HEK293 (cell line): ENCODE data around the gene IFIH1.

ENCODE experiments used
- CTCF ChIA-PET: fragments of 350-600 bp; formaldehyde crosslinking; extraction: SDS; loops from one replicate; lab custom pipeline; 2021; ENCODE audit warnings: antibody characterized with exemption; lab: Yijun Ruan, JAX
- POLR2A ChIA-PET: fragments of 300-600 bp; formaldehyde crosslinking; extraction: SDS; loops from one replicate; lab custom pipeline; 2020; ENCODE audit warnings: antibody characterized with exemption, inconsistent platforms; lab: Yijun Ruan, JAX
- H3K27ac ChIP-seq: fragments of 200-500 bp; sonication (Bioruptor generic); 2 replicates; pipeline ENCODE4 v1.5.1; 2014; ENCODE audit warnings: low read depth, low read length, control low read depth, inconsistent platforms; ENCODE audit errors: extremely low read depth
- H3K36me3 ChIP-seq, 2 experiments: fragments of 200-500 bp in 1 of 2; sonication (Bioruptor generic) in 1 of 2; 1 replicate in 1 of 2; 2 replicates in 1 of 2; pipeline ENCODE4 v1.5.1; 2014 to 2017; ENCODE audit warnings: inconsistent platforms in 2 of 2, low read length in 2 of 2; ENCODE audit not compliant: control insufficient read depth in 2 of 2, insufficient read depth in 1 of 2
- H3K4me1 ChIP-seq: fragments of 200-500 bp; sonication (Bioruptor generic); 2 replicates; pipeline ENCODE4 v1.5.1; 2014; ENCODE audit warnings: mild to moderate bottlenecking, low read length, inconsistent platforms; ENCODE audit not compliant: control insufficient read depth, insufficient read depth
- H3K4me3 ChIP-seq: 2 replicates; pipeline ENCODE4 v1.5.1; 2011; ENCODE audit warnings: low read depth, mild to moderate bottlenecking, control low read depth, low read length, moderate library complexity
- H3K9me3 ChIP-seq: fragments of 200-500 bp; sonication (Bioruptor generic); 2 replicates; pipeline ENCODE4 v1.5.1; 2014; ENCODE audit warnings: low read depth, low read length, inconsistent platforms; ENCODE audit not compliant: control insufficient read depth, insufficient read depth
- BCL11B ChIP-seq: fragments of 450-650 bp; formaldehyde crosslinking; IDR thresholded peaks from 2 replicates; pipeline ENCODE4 v1.5.1; 2016; ENCODE audit warnings: low read depth, missing biosample characterization, missing genetic modification characterization
- KLF7 ChIP-seq: fragments of 450-650 bp; formaldehyde crosslinking; IDR thresholded peaks from 2 replicates; pipeline ENCODE4 v1.5.1; 2016; ENCODE audit warnings: missing biosample characterization, missing genetic modification characterization, borderline replicate concordance
- MZF1 ChIP-seq: fragments of 450-650 bp; formaldehyde crosslinking; IDR thresholded peaks from 2 replicates; pipeline ENCODE4 v1.5.1; 2017; ENCODE audit warnings: missing biosample characterization, missing genetic modification characterization, borderline replicate concordance
- ZBTB21 ChIP-seq: fragments of 450-650 bp; formaldehyde crosslinking; IDR thresholded peaks from 2 replicates; pipeline ENCODE4 v1.5.1; 2017; ENCODE audit warnings: missing biosample characterization, missing genetic modification characterization
- ZNF10 ChIP-seq: fragments of 450-650 bp; formaldehyde crosslinking; IDR thresholded peaks from 2 replicates; pipeline ENCODE4 v1.5.1; 2017; ENCODE audit warnings: missing biosample characterization, missing genetic modification characterization
- ZNF112 ChIP-seq: fragments of 450-650 bp; formaldehyde crosslinking; IDR thresholded peaks from 2 replicates; pipeline ENCODE4 v1.5.0; 2017; ENCODE audit warnings: missing biosample characterization, missing genetic modification characterization
- ZNF114 ChIP-seq: fragments of 450-650 bp; formaldehyde crosslinking; IDR thresholded peaks from 2 replicates; pipeline ENCODE4 v1.5.0; 2017; ENCODE audit warnings: missing biosample characterization, missing genetic modification characterization
- ZNF138 ChIP-seq: fragments of 450-650 bp; formaldehyde crosslinking; IDR thresholded peaks from 2 replicates; pipeline ENCODE4 v1.5.1; 2016; ENCODE audit warnings: missing biosample characterization, missing genetic modification characterization, borderline replicate concordance
- ZNF146 ChIP-seq: fragments of 450-650 bp; formaldehyde crosslinking; IDR thresholded peaks from 2 replicates; pipeline ENCODE4 v1.5.1; 2016; ENCODE audit warnings: missing biosample characterization, missing genetic modification characterization
- ZNF16 ChIP-seq: fragments of 450-650 bp; formaldehyde crosslinking; IDR thresholded peaks from 2 replicates; pipeline ENCODE4 v1.5.1; 2016; ENCODE audit warnings: low read depth, missing biosample characterization, missing genetic modification characterization
- ZNF174 ChIP-seq: fragments of 450-650 bp; formaldehyde crosslinking; IDR thresholded peaks from 2 replicates; pipeline ENCODE4 v1.5.0; 2017; ENCODE audit warnings: missing biosample characterization, mild to moderate bottlenecking, missing genetic modification characterization
- ZNF24 ChIP-seq: fragments of 450-650 bp; formaldehyde crosslinking; IDR thresholded peaks from 2 replicates; pipeline ENCODE4 v1.5.1; 2016; ENCODE audit warnings: missing biosample characterization, missing genetic modification characterization
- ZNF248 ChIP-seq: fragments of 450-650 bp; formaldehyde crosslinking; IDR thresholded peaks from 2 replicates; pipeline ENCODE4 v1.5.1; 2017; ENCODE audit warnings: missing biosample characterization, missing genetic modification characterization
- ZNF366 ChIP-seq: fragments of 450-650 bp; formaldehyde crosslinking; conservative IDR thresholded peaks from 2 replicates; pipeline ENCODE4 v1.5.1; 2016; ENCODE audit warnings: missing biosample characterization, missing genetic modification characterization
- ZNF48 ChIP-seq: fragments of 450-650 bp; formaldehyde crosslinking; IDR thresholded peaks from 2 replicates; pipeline ENCODE4 v1.5.1; 2016; ENCODE audit warnings: missing biosample characterization, missing genetic modification characterization
- ZNF530 ChIP-seq: fragments of 450-650 bp; formaldehyde crosslinking; IDR thresholded peaks from 2 replicates; pipeline ENCODE4 v1.5.1; 2016; ENCODE audit warnings: low read depth, missing biosample characterization, missing genetic modification characterization
- ZNF549 ChIP-seq: fragments of 450-650 bp; IDR thresholded peaks from 2 replicates; pipeline ENCODE4 v1.5.1; 2018; ENCODE audit warnings: missing biosample characterization, missing genetic modification characterization, mild to moderate bottlenecking, inconsistent platforms, moderate library complexity
- ZNF596 ChIP-seq: fragments of 450-650 bp; IDR thresholded peaks from 2 replicates; pipeline ENCODE4 v1.5.0; 2018; ENCODE audit warnings: missing biosample characterization, mild to moderate bottlenecking, missing genetic modification characterization, moderate library complexity
- ZNF621 ChIP-seq: fragments of 450-650 bp; formaldehyde crosslinking; IDR thresholded peaks from 2 replicates; pipeline ENCODE4 v1.5.1; 2017; ENCODE audit warnings: missing biosample characterization, missing genetic modification characterization
- ZNF701 ChIP-seq: fragments of 450-650 bp; formaldehyde crosslinking; IDR thresholded peaks from 2 replicates; pipeline ENCODE4 v1.5.1; 2016; ENCODE audit warnings: missing biosample characterization, missing genetic modification characterization
- ZNF843 ChIP-seq: fragments of 450-650 bp; formaldehyde crosslinking; IDR thresholded peaks from 2 replicates; pipeline ENCODE4 v1.5.1; 2016; ENCODE audit warnings: missing biosample characterization, missing genetic modification characterization
- TF ChIP-seq, protein P1 (sequence below): fragments of 450-650 bp; formaldehyde crosslinking; IDR thresholded peaks from 2 replicates; pipeline ENCODE4 v1.5.1; 2016; ENCODE audit warnings: missing biosample characterization, missing genetic modification characterization

The IFIH1 gene

DNA sequence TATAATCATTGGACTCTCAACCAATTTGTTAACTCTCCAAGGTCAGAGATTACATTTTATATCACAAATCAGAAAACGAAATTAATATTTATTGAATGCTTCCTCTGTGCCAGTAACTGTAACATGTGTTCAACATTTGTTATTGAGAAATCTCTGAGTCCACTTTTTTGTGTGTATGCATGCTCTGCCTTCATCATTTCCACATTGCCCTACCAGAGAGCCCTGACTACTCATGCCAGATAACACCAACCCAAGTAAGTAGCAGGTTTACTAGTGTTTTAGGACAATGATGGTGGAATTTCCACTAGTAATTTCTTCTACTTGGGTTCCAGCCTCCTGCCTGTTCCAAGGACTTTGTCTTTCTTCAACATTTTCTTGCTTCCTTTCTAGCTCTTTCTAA is 61.1 kb downstream of the IFIH1 start:
- Histone ChIP-seq H3K4me3 (no peak overlapping the region), H3K4me1 (no peaks in the 10 kb centered on the region), H3K27ac (no peak overlapping the region), H3K36me3 (no peaks in the 10 kb centered on the region), H3K9me3 (no peaks in the 10 kb centered on the region)
- CTCF ChIA-PET = no interaction called here
- POLR2A ChIA-PET = no interaction called here
- TF ChIP-seq ZNF48 (no peak), KLF7 (tag by site-specific recombination) (no peak), ZNF843 (tag by site-specific recombination) (no peak), ZNF138 (tag by site-specific recombination) (no peak), ZNF701 (tag by site-specific recombination) (no peak), ZBTB21 (tag by site-specific recombination) (no peak), ZNF146 (tag by site-specific recombination) (no peak), ZNF112 (tag by site-specific recombination) (no peak), BCL11B (no peak)
- TF ChIP-seq, all 188 proteins: peak for 0

DNA sequence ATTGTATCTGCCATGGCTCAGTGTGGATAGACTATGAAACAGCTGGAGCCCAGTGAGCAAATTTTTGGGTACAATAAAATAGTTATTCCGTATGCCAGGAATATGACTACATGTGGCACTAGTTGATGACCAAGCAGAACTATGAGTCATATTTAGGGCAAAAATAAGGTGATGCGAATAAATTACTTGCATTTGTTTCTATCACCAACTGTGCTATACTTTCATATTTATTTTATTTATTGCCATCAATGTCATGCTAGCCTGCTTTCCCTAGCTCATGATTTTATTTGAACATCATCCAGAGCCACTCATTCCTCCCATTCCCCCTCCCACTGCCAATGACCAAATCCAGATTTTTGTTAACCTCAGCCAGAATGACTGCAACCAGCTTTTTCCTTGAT is 61.9 kb downstream of the IFIH1 start:
- TF ChIP-seq ZNF174 (tag by site-specific recombination) (no peak), ZNF530 (no peak), MZF1 (no peak)
- TF ChIP-seq, protein P1, sequence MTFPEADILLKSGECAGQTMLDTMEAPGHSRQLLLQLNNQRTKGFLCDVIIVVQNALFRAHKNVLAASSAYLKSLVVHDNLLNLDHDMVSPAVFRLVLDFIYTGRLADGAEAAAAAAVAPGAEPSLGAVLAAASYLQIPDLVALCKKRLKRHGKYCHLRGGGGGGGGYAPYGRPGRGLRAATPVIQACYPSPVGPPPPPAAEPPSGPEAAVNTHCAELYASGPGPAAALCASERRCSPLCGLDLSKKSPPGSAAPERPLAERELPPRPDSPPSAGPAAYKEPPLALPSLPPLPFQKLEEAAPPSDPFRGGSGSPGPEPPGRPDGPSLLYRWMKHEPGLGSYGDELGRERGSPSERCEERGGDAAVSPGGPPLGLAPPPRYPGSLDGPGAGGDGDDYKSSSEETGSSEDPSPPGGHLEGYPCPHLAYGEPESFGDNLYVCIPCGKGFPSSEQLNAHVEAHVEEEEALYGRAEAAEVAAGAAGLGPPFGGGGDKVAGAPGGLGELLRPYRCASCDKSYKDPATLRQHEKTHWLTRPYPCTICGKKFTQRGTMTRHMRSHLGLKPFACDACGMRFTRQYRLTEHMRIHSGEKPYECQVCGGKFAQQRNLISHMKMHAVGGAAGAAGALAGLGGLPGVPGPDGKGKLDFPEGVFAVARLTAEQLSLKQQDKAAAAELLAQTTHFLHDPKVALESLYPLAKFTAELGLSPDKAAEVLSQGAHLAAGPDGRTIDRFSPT (tag by site-specific recombination) = no peak
- no peaks in the 10 kb centered on the region for H3K9me3 ChIP-seq
- no peak overlapping the region for H3K4me3 ChIP-seq
- no peak overlapping the region for H3K27ac ChIP-seq
- no peaks in the 10 kb centered on the region for H3K36me3 ChIP-seq
- no peaks in the 10 kb centered on the region for H3K4me1 ChIP-seq
- POLR2A ChIA-PET = no interaction called here
- CTCF ChIA-PET = interaction anchor here (0.7 kb wide), 1 partner anchor 898 kb away, joined by 3 read pairs; no protein-coding TSS in a partner anchor

DNA sequence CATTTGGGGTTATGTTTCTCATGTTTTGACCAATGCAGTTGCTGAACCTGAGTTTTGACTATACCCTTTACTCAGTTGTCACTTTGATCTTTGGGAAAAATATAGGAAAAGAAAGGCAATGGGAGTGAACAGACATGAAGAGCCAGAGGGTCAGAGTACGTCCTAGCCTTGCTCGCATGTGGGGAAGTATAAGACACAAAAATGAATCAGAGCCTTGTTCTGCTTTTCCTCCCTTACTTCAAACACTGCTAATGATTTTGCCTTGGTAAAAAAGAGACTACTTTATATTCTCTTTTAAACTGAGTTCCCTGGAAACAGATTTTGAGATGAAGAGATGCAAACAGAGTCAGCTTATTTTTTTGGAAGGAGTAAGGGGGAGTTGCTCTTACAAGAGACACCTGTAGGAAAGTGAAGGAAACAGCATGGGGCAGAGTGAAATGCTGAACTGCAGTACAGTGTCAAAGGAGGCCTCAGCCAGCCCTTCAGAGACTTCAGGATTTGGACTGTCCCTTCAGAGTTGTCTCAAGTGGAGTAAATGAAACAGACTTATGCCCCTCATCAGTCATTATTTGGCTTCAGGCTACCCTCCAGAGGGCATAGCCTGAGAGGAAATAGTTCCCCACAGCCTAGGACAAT is 64.1 kb downstream of the IFIH1 start:
- ChIA-PET CTCF (no interaction called here), POLR2A (no interaction called here)
- H3K4me3 ChIP-seq = no peak overlapping the region
- H3K27ac ChIP-seq = no peak overlapping the region
- TF ChIP-seq ZNF701 (tag by site-specific recombination) (no peak), ZNF549 (no peak), ZNF596 (tag by site-specific recombination) (no peak), ZNF248 (tag by site-specific recombination) (no peak), ZNF10 (tag by site-specific recombination) (no peak), ZNF16 (tag by site-specific recombination) (no peak), ZNF146 (tag by site-specific recombination) (no peak), ZNF114 (tag by site-specific recombination) (no peak), ZNF24 (tag by site-specific recombination) (no peak), ZNF366 (no peak), ZNF621 (tag by site-specific recombination) (no peak)
- no peaks in the 10 kb centered on the region for H3K9me3 ChIP-seq
- H3K36me3 ChIP-seq = no peaks in the 10 kb centered on the region
- no peaks in the 10 kb centered on the region for H3K4me1 ChIP-seq
